Fibroblast of gingiva (primary cell): ENCODE data around the gene LHCGR.
A peak's percentile ranks its signal among the peaks of the same experiment; 100 is the strongest.
"Not testable (repeated sequence)": the region's sequence is repeated elsewhere in the genome, so short reads cannot be mapped to it uniquely, and the experiment has no call there.

Experiments
- DNase-seq: peaks from one replicate; pipeline ENCODE4 v3.0.0-alpha.2; 2011; ENCODE audit warnings: low read depth

The LHCGR gene

GRCh38 chr2:48709096-48710034 lies 46.2 kb downstream of the LHCGR start:
- no peak for DNase-seq

GRCh38 chr2:48707466-48707865 lies 48.1 kb downstream of the LHCGR start:
- no peak for DNase-seq

- not testable (repeated sequence) for DNase-seq
Observed at GRCh38 chr2:48703621-48704020, 51.9 kb downstream of the LHCGR start.

GRCh38 chr2:48699348-48699930 lies 56.1 kb downstream of the LHCGR start:
- DNase-seq = no peak

GRCh38 chr2:48696881-48697280 lies 58.6 kb downstream of the LHCGR start:
- no peak for DNase-seq

- DNase-seq = no peak
Observed at GRCh38 chr2:48695991-48696390, 59.5 kb downstream of the LHCGR start.

- no peak for DNase-seq
Observed at GRCh38 chr2:48694149-48694548, 61.4 kb downstream of the LHCGR start.

- DNase-seq = no peak
Observed at GRCh38 chr2:48693645-48694044, 61.9 kb downstream of the LHCGR start.

GRCh38 chr2:48693066-48693465 lies 62.5 kb downstream of the LHCGR start:
- DNase-seq = no peak

- DNase-seq = no peak
Observed at GRCh38 chr2:48691935-48692691, 63.4 kb downstream of the LHCGR start.

- no peak for DNase-seq
Observed at GRCh38 chr2:48685126-48685525, 70.4 kb downstream of the LHCGR start.

GRCh38 chr2:48677450-48677849 lies 78.1 kb downstream of the LHCGR start:
- DNase-seq = no peak

GRCh38 chr2:48674933-48675332 lies 80.6 kb downstream of the LHCGR start:
- no peak for DNase-seq

GRCh38 chr2:48673581-48673980 lies 81.9 kb downstream of the LHCGR start:
- DNase-seq = no peak

- DNase-seq = no peak
Observed at GRCh38 chr2:48668992-48669391, 86.5 kb downstream of the LHCGR start.

GRCh38 chr2:48651158-48651790 lies 104.2 kb downstream of the LHCGR start:
- peak; percentile 88 for DNase-seq

GRCh38 chr2:48638261-48638660 lies 117.3 kb downstream of the LHCGR start:
- DNase-seq = no peak
